ENCODE data around the gene CACNA1B. TPM values are rescaled to one million over a fixed set of nuclear protein-coding genes. Genes with fewer than 3 reads are reported as not detected.

Gene CACNA1B
- total RNA-seq, 1 experiment from 2014 or later = 0.34 TPM

GRCh38 chr9:137973829-137974416 lies 96.3 kb downstream of the CACNA1B start:
- H3K27ac ChIP-seq (ENCODE audit: low read depth, low read length, poor library complexity, severe bottlenecking) = no peak overlapping the region
- no peak for TF ChIP-seq CTCF (conservative IDR thresholded peaks at IDR 0.05; ENCODE audit: low read depth, low read length)
- no peak for TF ChIP-seq EZH2 (IDR thresholded peaks at IDR 0.05; ENCODE audit: borderline replicate concordance, low read depth, low read length, poor library complexity, severe bottlenecking)
- intact Hi-C loops (cut with micrococcal nuclease; ENCODE audit: unreplicated experiment) = no loop called here
- H3K4me1 ChIP-seq (ENCODE audit: insufficient read depth, low read length, poor library complexity, severe bottlenecking) = no peaks in the 10 kb centered on the region
- CTCF ChIA-PET = no interaction called here
- H3K27me3 ChIP-seq (replicated peaks; ENCODE audit: insufficient read depth, low read depth, low read length, poor library complexity) = no peaks in the 10 kb centered on the region
- BruUV-seq (replicated peaks) = no TSS peak
- no peak overlapping the region for H3K4me3 ChIP-seq (ENCODE audit: low read depth, low read length, poor library complexity, severe bottlenecking)
- no peaks in the 10 kb centered on the region for H3K9me3 ChIP-seq (ENCODE audit: low read depth, low read length, poor library complexity, severe bottlenecking)
- POLR2A ChIA-PET (ENCODE audit: low non-redundant PET) = no interaction called here
- H3K36me3 ChIP-seq (ENCODE audit: insufficient read depth, low read length, poor library complexity, severe bottlenecking) = no peaks in the 10 kb centered on the region
- no peak for DNase-seq (ENCODE audit: low spot score)

- no TSS peak for BruUV-seq (replicated peaks)
- intact Hi-C loops (cut with micrococcal nuclease; ENCODE audit: unreplicated experiment) = no loop called here
- POLR2A ChIA-PET (ENCODE audit: low non-redundant PET) = no interaction called here
- DNase-seq (ENCODE audit: low spot score) = no peak
- Histone ChIP-seq H3K36me3 (ENCODE audit: insufficient read depth, low read length, poor library complexity, severe bottlenecking) (no peaks in the 10 kb centered on the region), H3K4me3 (ENCODE audit: low read depth, low read length, poor library complexity, severe bottlenecking) (no peak overlapping the region), H3K4me1 (ENCODE audit: insufficient read depth, low read length, poor library complexity, severe bottlenecking) (no peaks in the 10 kb centered on the region), H3K27ac (ENCODE audit: low read depth, low read length, poor library complexity, severe bottlenecking) (no peak overlapping the region), H3K27me3 (replicated peaks; ENCODE audit: insufficient read depth, low read depth, low read length, poor library complexity) (no peaks in the 10 kb centered on the region), H3K9me3 (ENCODE audit: low read depth, low read length, poor library complexity, severe bottlenecking) (no peaks in the 10 kb centered on the region)
- TF ChIP-seq EZH2 (IDR thresholded peaks at IDR 0.05; ENCODE audit: borderline replicate concordance, low read depth, low read length, poor library complexity, severe bottlenecking) (no peak), CTCF (conservative IDR thresholded peaks at IDR 0.05; ENCODE audit: low read depth, low read length) (no peak)
- CTCF ChIA-PET = interaction anchor here (0.5 kb wide), 1 partner anchor 440 kb away, joined by 3 read pairs; no protein-coding TSS in a partner anchor
These were observed 97.4 kb downstream of the CACNA1B start for GRCh38 chr9:137974746-137975526.

GRCh38 chr9:137975527-137975913 lies 97.9 kb downstream of the CACNA1B start:
- no peak overlapping the region for H3K4me3 ChIP-seq (ENCODE audit: low read depth, low read length, poor library complexity, severe bottlenecking)
- no peaks in the 10 kb centered on the region for H3K4me1 ChIP-seq (ENCODE audit: insufficient read depth, low read length, poor library complexity, severe bottlenecking)
- no TSS peak for BruUV-seq (replicated peaks)
- H3K36me3 ChIP-seq (ENCODE audit: insufficient read depth, low read length, poor library complexity, severe bottlenecking) = no peaks in the 10 kb centered on the region
- CTCF ChIA-PET = no interaction called here
- POLR2A ChIA-PET (ENCODE audit: low non-redundant PET) = no interaction called here
- DNase-seq (ENCODE audit: low spot score) = no peak
- no peaks in the 10 kb centered on the region for H3K27me3 ChIP-seq (replicated peaks; ENCODE audit: insufficient read depth, low read depth, low read length, poor library complexity)
- no peak overlapping the region for H3K27ac ChIP-seq (ENCODE audit: low read depth, low read length, poor library complexity, severe bottlenecking)
- TF ChIP-seq CTCF (conservative IDR thresholded peaks at IDR 0.05; ENCODE audit: low read depth, low read length) (no peak), EZH2 (IDR thresholded peaks at IDR 0.05; ENCODE audit: borderline replicate concordance, low read depth, low read length, poor library complexity, severe bottlenecking) (no peak)
- H3K9me3 ChIP-seq (ENCODE audit: low read depth, low read length, poor library complexity, severe bottlenecking) = no peaks in the 10 kb centered on the region
- intact Hi-C loops (cut with micrococcal nuclease; ENCODE audit: unreplicated experiment) = no loop called here
